Effector CD8-positive, alpha-beta T cell (primary cell): ENCODE measurements around the gene CREB5.
"Not testable (repeated sequence)": the region's sequence is repeated elsewhere in the genome, so short reads cannot be mapped to it uniquely, and the experiment has no call there.

ENCODE experiments used
- DNase-seq: peaks from one replicate; lab custom pipeline; 2025; lab: John Stamatoyannopoulos, UW

The CREB5 gene

GRCh38 chr7:28579571-28579970 is 167.3 kb downstream of the CREB5 start:
- no peak for DNase-seq

- no peak for DNase-seq
Measured at GRCh38 chr7:28580665-28581064, 168.3 kb downstream of the CREB5 start.

- DNase-seq = no peak
Measured at GRCh38 chr7:28581351-28581750, 169.0 kb downstream of the CREB5 start.

GRCh38 chr7:28582226-28582625 is 169.9 kb downstream of the CREB5 start:
- no peak for DNase-seq

GRCh38 chr7:28584235-28584634 is 171.9 kb downstream of the CREB5 start:
- DNase-seq = no peak

GRCh38 chr7:28586736-28587135 is 174.4 kb downstream of the CREB5 start:
- no peak for DNase-seq

- no peak for DNase-seq
Measured at GRCh38 chr7:28587211-28587610, 174.9 kb downstream of the CREB5 start.

- no peak for DNase-seq
Measured at GRCh38 chr7:28588602-28589001, 176.3 kb downstream of the CREB5 start.

GRCh38 chr7:28591041-28591674 is 178.8 kb downstream of the CREB5 start:
- no peak for DNase-seq

- no peak for DNase-seq
Measured at GRCh38 chr7:28591725-28592349, 179.5 kb downstream of the CREB5 start.

- DNase-seq = no peak
Measured at GRCh38 chr7:28592861-28593260, 180.5 kb downstream of the CREB5 start.

GRCh38 chr7:28595076-28595475 is 182.8 kb downstream of the CREB5 start:
- DNase-seq = no peak

- no peak for DNase-seq
Measured at GRCh38 chr7:28595801-28596200, 183.5 kb downstream of the CREB5 start.

- no peak for DNase-seq
Measured at GRCh38 chr7:28596245-28596935, 184.1 kb downstream of the CREB5 start.

GRCh38 chr7:28597284-28597683 is 185.0 kb downstream of the CREB5 start:
- DNase-seq = no peak

GRCh38 chr7:28598037-28598436 is 185.7 kb downstream of the CREB5 start:
- DNase-seq = not testable (repeated sequence)

- no peak for DNase-seq
Measured at GRCh38 chr7:28598586-28598985, 186.3 kb downstream of the CREB5 start.

- no peak for DNase-seq
Measured at GRCh38 chr7:28599411-28599810, 187.1 kb downstream of the CREB5 start.

- no peak for DNase-seq
Measured at GRCh38 chr7:28602282-28602681, 190.0 kb downstream of the CREB5 start.

- DNase-seq = no peak
Measured at GRCh38 chr7:28605427-28606085, 193.2 kb downstream of the CREB5 start.

- DNase-seq = no peak
Measured at GRCh38 chr7:28606421-28606820, 194.1 kb downstream of the CREB5 start.

- DNase-seq = no peak
Measured at GRCh38 chr7:28607855-28608193, 195.5 kb downstream of the CREB5 start.

- no peak for DNase-seq
Measured at GRCh38 chr7:28608237-28608656, 195.9 kb downstream of the CREB5 start.
